ENCODE results near the gene HOXD4.

HOXD4 gene

DNA sequence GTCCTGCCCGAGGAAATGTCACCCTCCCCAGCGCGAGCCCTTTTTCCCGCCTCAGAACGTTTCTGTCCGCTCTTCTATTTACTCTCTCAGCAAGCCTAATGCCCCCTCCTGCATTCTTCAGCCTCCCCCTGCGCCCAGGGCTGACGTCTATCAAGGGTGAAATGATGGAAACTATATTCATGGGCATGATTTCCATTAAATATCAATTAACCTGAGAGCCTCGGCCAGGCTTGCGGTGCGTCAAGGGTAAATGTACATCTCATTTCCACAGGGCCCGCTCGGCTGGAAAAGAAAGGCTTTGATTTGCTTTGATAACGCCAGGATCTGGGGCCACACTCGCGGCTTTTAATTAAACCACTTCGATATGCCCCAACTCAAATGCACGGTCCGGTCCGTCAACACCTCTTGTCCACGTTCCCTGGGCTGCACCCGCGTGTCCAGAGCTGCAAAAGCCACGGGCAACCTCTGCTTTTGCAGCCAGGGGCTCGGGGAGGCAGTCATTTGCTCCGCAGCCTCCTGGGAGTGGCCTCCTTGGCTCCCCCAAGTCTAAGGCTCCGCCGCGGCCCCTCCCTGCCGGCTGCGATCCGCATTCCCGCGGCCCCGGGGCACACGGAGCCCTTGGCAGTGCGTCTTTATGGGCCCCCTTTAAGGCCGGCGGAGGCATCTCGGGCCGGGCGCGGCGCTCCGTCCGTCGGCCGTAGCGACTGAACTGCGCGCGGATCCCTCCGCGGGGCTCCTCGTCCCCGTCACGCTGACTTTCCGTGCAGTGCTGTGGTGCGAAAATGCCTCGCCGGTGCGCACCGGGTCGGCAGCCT is 22.2 kb upstream of the HOXD4 start, which contains the start of gene HOXD8 (continued):
- TF ChIP-seq ZNF639 (tag by site-specific recombination; IDR thresholded peaks at IDR 0.05), result peak; percentile 61
- TF ChIP-seq HOXA7 (CRISPR knock-in tag; IDR thresholded peaks at IDR 0.05; ENCODE audit: borderline replicate concordance), result no peak
- TF ChIP-seq ZNF530 (tag by site-specific recombination; IDR thresholded peaks at IDR 0.05; ENCODE audit: low read depth), result no peak
- peak; percentile 90 for TF ChIP-seq ZXDB (tag by site-specific recombination; IDR thresholded peaks at IDR 0.05)
- TF ChIP-seq IKZF3 (tag by site-specific recombination; IDR thresholded peaks at IDR 0.05), result peak; percentile 83
- no peak for TF ChIP-seq ZNF747 (tag by site-specific recombination; IDR thresholded peaks at IDR 0.05)
- TF ChIP-seq BCL11B (tag by site-specific recombination; IDR thresholded peaks at IDR 0.05; ENCODE audit: low read depth), result peak; percentile 92
- TF ChIP-seq, protein P1, sequence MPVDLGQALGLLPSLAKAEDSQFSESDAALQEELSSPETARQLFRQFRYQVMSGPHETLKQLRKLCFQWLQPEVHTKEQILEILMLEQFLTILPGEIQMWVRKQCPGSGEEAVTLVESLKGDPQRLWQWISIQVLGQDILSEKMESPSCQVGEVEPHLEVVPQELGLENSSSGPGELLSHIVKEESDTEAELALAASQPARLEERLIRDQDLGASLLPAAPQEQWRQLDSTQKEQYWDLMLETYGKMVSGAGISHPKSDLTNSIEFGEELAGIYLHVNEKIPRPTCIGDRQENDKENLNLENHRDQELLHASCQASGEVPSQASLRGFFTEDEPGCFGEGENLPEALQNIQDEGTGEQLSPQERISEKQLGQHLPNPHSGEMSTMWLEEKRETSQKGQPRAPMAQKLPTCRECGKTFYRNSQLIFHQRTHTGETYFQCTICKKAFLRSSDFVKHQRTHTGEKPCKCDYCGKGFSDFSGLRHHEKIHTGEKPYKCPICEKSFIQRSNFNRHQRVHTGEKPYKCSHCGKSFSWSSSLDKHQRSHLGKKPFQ (tag by site-specific recombination; IDR thresholded peaks at IDR 0.05), result 0 out of 2 replicates have a peak, but pooled peaks have one; percentile 43
- no peak for TF ChIP-seq ZNF514 (tag by site-specific recombination; IDR thresholded peaks at IDR 0.05)
- no peak for TF ChIP-seq HOXD13 (CRISPR knock-in tag; IDR thresholded peaks at IDR 0.05; ENCODE audit: borderline replicate concordance)
- peak; percentile 49; the same call in 1 of the 2 replicates for TF ChIP-seq ZFP37 (tag by site-specific recombination; IDR thresholded peaks at IDR 0.05)
- TF ChIP-seq BCL6B (tag by site-specific recombination; IDR thresholded peaks at IDR 0.05), result no peak
- TF ChIP-seq KLF7 (tag by site-specific recombination; IDR thresholded peaks at IDR 0.05; ENCODE audit: borderline replicate concordance), result peak; percentile 79
- no peak for TF ChIP-seq GLI2 (tag by site-specific recombination; IDR thresholded peaks at IDR 0.05; ENCODE audit: borderline replicate concordance, low read depth)
- TF ChIP-seq ZNF561 (tag by site-specific recombination; IDR thresholded peaks at IDR 0.05; ENCODE audit: borderline replicate concordance), result peak; percentile 79; the same call in 1 of the 2 replicates
- TF ChIP-seq ZNF529 (tag by site-specific recombination; IDR thresholded peaks at IDR 0.05; ENCODE audit: insufficient replicate concordance), result no peak
- TF ChIP-seq RBAK (tag by site-specific recombination; IDR thresholded peaks at IDR 0.05), result no peak
- 0 out of 2 replicates have a peak, but pooled peaks have one; percentile 36 for TF ChIP-seq ZBTB21 (tag by site-specific recombination; IDR thresholded peaks at IDR 0.05)
- TF ChIP-seq ZNF654 (tag by site-specific recombination; IDR thresholded peaks at IDR 0.05; ENCODE audit: low read depth), result no peak
- TF ChIP-seq ZBTB48 (tag by site-specific recombination; IDR thresholded peaks at IDR 0.05), result peak; percentile 96
- no peak for TF ChIP-seq ZFP3 (tag by site-specific recombination; IDR thresholded peaks at IDR 0.05; ENCODE audit: low read depth)
- no peak for TF ChIP-seq ZNF138 (tag by site-specific recombination; IDR thresholded peaks at IDR 0.05; ENCODE audit: borderline replicate concordance)
- no peak for TF ChIP-seq ATF2 (tag by site-specific recombination; IDR thresholded peaks at IDR 0.05; ENCODE audit: low read depth)
- TF ChIP-seq ZNF391 (tag by site-specific recombination; IDR thresholded peaks at IDR 0.05; ENCODE audit: borderline replicate concordance, low read depth), result no peak
- no peak for TF ChIP-seq ZNF785 (tag by site-specific recombination; IDR thresholded peaks at IDR 0.05)
- TF ChIP-seq ZNF623 (tag by site-specific recombination; IDR thresholded peaks at IDR 0.05), result no peak
- TF ChIP-seq CTCF (tag by site-specific recombination; IDR thresholded peaks at IDR 0.05), result peak; percentile 75
- TF ChIP-seq ZNF792 (tag by site-specific recombination; IDR thresholded peaks at IDR 0.05), result no peak
- no peak for TF ChIP-seq ZNF626 (tag by site-specific recombination; IDR thresholded peaks at IDR 0.05)
- TF ChIP-seq SP3 (tag by site-specific recombination; IDR thresholded peaks at IDR 0.05), result peak; percentile 45
- no peak for TF ChIP-seq ZNF791 (tag by site-specific recombination; IDR thresholded peaks at IDR 0.05)
- TF ChIP-seq ZNF549 (tag by site-specific recombination; IDR thresholded peaks at IDR 0.05), result no peak
- no peak for TF ChIP-seq ZNF426 (tag by site-specific recombination; IDR thresholded peaks at IDR 0.05)
- no peak for TF ChIP-seq ZNF37A (tag by site-specific recombination; IDR thresholded peaks at IDR 0.05)
